Measurements from ENCODE around the gene VHLL. TPM values are rescaled to one million over a fixed set of nuclear protein-coding genes. Genes with fewer than 3 reads are reported as not detected.

The VHLL gene
- total RNA-seq (2022; extraction: Qiagen RNA extraction): not detected in 5 replicates

DNA sequence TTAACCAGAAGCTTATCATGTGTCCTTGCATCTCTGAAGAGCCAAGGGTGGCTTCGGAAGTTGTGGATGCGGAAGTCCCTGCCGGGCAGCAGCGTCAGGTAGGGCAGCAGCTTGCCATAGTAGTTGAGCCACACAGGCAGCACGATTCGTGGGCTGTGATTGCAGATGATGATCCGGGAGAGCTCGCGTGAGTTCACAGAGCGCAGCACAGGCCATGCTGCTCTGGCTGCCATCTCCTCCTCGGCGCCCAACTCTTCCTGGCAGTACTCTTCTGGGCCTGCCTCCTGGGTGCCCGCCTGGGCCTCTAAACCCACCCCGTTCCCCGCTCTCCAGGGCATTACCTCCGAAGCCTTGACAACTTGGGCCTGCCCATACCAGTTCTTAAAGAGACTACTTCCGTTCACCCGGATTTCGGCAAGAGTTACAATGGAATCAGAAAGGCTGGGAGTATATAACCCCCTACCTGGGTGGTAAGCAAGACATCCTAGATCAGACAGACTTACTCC is at the start of gene VHLL:
VHLL (minus strand) TSS at position 456 of the 506 bp plus-strand sequence; CDS start at position 338, 118 bp downstream.

DNA sequence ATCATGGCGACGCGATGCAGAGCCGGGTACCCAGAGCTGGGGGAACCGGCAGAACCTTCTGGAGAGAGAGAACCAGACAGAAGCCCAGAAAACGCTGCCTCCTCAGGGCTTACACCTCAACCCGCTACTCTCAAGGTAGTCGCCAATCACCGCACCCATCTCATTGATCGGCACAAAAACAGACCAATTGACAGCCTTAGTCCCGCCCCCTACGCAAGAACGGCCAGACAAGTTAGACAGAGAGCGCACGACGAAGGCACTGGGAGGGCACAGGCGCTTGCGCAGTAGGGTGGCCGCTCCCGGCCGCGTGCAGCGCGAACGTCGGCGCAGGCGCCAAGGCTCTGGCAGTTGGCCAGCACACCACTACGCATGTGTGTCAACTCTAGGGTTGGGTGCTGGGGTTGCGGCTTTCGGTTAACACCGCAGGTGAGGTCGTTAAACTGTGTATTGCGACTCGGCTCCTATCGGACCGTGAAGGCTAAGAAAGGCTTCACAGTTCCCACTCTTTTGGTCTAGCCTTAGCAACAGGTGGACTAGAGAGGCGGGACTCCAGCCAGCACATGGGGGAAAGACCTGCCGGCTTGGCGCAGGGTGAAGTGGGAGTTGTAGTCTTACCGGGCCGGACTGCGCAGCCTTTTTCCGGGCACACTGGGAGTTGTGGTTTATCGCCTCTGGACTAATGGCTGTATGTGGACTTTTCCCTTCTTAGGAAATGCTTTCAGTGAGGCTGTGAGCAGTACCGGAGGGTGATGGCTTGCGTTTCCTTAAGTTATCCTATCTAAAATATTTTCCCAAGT is 39.3 kb upstream of the VHLL start, which contains the start of the genes CCT3 and TSACC:
CCT3 (minus strand) TSS at position 113 of the 797 bp plus-strand sequence; CDS start at position 5, 108 bp downstream.
TSACC (plus strand) TSS at position 347 of the 797 bp plus-strand sequence. CDS start 1,232 bp downstream, outside the sequence.

DNA sequence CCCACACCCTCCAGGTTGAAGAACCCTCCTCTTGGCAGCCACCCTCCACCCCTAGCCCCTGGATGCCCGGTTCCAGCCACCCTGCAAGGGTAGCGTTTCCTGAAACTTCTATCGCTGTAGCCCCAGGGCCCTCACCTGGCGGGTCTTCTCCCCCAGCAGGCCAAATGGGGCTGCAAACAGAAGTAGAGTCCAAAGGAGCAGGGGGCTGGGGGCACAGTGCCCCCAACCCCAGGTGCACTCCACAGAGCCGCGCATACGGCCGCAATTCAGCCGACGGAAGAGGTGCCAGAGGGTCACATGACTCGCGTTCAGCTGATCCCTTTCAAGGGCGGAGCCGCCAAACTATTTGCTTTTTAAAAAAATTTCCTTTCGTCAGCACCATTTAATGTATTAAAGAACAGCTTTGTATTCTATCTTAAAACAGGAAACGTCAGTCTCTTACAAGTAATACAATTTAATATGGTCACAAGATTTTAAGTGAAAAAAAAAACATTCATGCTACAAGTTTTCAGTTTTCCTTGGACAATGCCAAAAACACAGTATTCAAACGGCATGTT is 3.6 kb downstream of the VHLL start, which contains the start of gene GLMP:
GLMP (minus strand) TSS at position 289 of the 557 bp plus-strand sequence; CDS start at position 255, 34 bp downstream.

DNA sequence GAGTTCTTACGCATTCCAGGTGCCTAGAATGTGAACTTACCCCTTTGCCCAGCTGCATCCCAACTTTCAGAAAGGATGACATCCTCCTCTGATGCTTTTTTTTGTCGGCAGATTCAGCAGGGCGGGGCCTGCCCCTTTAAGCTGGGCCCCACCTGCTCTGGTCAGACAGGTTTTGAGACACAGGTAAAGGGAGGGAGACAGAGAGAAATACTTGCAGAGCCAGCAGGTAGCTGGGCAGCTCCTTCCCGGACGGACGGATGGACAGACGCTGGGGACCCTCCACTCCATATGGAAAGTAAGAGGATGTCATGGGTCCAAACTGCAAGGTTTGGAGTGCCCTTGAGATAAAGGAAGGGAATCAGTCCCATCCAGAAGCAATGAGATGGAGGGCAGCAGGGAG is 15.0 kb downstream of the VHLL start, which contains the start of gene TMEM79:
TMEM79 (plus strand) TSS at position 214 of the 400 bp plus-strand sequence. CDS start 902 bp downstream, outside the sequence.

DNA sequence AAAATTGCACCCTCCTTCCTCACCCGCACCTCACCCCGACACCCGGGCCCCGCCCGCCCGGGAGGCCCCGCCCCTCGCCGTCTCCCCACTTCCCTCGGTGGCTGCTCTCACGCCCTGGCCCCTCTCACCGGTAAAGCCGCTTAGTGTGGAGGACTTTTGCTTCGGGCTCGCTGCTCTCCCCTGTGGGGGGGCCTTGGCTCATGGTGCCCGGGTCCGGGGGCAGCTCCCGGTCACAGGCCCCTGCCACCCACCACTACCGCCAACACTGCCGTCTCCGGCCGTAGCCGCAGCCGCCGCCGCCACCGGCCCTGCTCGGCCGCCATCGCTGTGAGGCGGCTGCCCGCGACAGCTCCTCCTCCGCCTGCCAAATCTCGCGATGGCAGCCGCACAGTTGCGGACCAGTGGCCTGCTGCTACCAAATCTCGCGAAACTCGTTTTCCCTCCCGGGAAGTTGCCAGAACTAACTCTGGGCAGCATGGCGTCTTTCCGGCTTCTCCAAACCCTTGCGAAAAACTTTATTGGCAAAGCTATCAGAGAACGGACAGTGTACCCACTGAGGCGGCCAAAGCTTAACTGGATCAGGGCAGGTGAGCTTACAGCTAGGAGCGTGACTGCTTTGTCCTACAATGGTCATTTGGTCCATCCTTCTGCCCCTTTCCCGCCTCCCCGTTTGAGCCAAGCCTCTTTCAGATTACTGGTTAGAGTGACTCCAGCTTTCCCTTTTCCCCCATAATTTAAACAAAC is 16.5 kb downstream of the VHLL start, which contains the start of gene SMG5:
SMG5 (minus strand) TSS at position 347 of the 744 bp plus-strand sequence; CDS start at position 202, 145 bp downstream.

Other genes with a start within 250 kb of the VHLL start
- gene UBQLN4, start 245.5 kb downstream of the VHLL start, total RNA-seq (2022; extraction: Qiagen RNA extraction): 33.7 to 42.4 TPM (median 36.4 TPM) in 5 replicates
- gene LAMTOR2, start 244.5 kb downstream of the VHLL start, total RNA-seq (2022; extraction: Qiagen RNA extraction): 149 to 159 TPM (median 157 TPM) in 5 replicates
- gene RAB25, start 238.1 kb downstream of the VHLL start, total RNA-seq (2022; extraction: Qiagen RNA extraction): 0.21 TPM in 1 of 5 replicates, not detected in the others
- 1.2 to 2.6 TPM (median 2.1 TPM) in 5 replicates for gene MEX3A, start 216.8 kb downstream of the VHLL start, total RNA-seq (2022; extraction: Qiagen RNA extraction)
- gene LMNA, start 184.6 kb downstream of the VHLL start, total RNA-seq (2022; extraction: Qiagen RNA extraction): 703 to 786 TPM (median 771 TPM) in 5 replicates
- 0.34 to 0.69 TPM (median 0.40 TPM) in 5 replicates for gene SEMA4A, start 145.7 kb downstream of the VHLL start, total RNA-seq (2022; extraction: Qiagen RNA extraction)
- 24.4 to 29.9 TPM (median 27.4 TPM) in 5 replicates for gene SLC25A44, start 105.2 kb downstream of the VHLL start, total RNA-seq (2022; extraction: Qiagen RNA extraction)
- gene PMF1, start 86.3 kb downstream of the VHLL start, total RNA-seq (2022; extraction: Qiagen RNA extraction): 57.2 to 60.2 TPM (median 59.0 TPM) in 5 replicates
- 0.15 to 0.37 TPM (median 0.32 TPM) in 5 replicates for gene BGLAP, start 57.1 kb downstream of the VHLL start, total RNA-seq (2022; extraction: Qiagen RNA extraction)
- 1.9 to 4.6 TPM (median 4.2 TPM) in 5 replicates for gene PAQR6, start 51.3 kb downstream of the VHLL start, total RNA-seq (2022; extraction: Qiagen RNA extraction)
- gene SMG5, start 16.5 kb downstream of the VHLL start, total RNA-seq (2022; extraction: Qiagen RNA extraction): 38.1 to 44.8 TPM (median 41.8 TPM) in 5 replicates
- gene TMEM79, start 15.0 kb downstream of the VHLL start, total RNA-seq (2022; extraction: Qiagen RNA extraction): 5.8 to 8.9 TPM (median 7.9 TPM) in 5 replicates
- 33.4 to 48.1 TPM (median 43.3 TPM) in 5 replicates for gene GLMP, start 3.6 kb downstream of the VHLL start, total RNA-seq (2022; extraction: Qiagen RNA extraction)
- 364 to 420 TPM (median 388 TPM) in 5 replicates for gene CCT3, start 39.0 kb upstream of the VHLL start, total RNA-seq (2022; extraction: Qiagen RNA extraction)
- 2.0 to 2.7 TPM (median 2.0 TPM) in 5 replicates for gene TSACC, start 39.2 kb upstream of the VHLL start, total RNA-seq (2022; extraction: Qiagen RNA extraction)
- gene RHBG, start 69.9 kb upstream of the VHLL start, total RNA-seq (2022; extraction: Qiagen RNA extraction): not detected in 5 replicates
- 24.3 to 33.5 TPM (median 30.3 TPM) in 5 replicates for gene MEF2D, start 201.5 kb upstream of the VHLL start, total RNA-seq (2022; extraction: Qiagen RNA extraction)

All from A549 treated with AZD2906 at 1 μM for 4 hours (cell line).